Bronchial epithelial cell (primary cell): Measurements from ENCODE around the gene CEACAM21. TPM values are rescaled to one million over a fixed set of nuclear protein-coding genes. Genes with fewer than 3 reads are reported as not detected.

Source experiments
- DNase-seq: peaks from one replicate; pipeline ENCODE4 v3.0.0-alpha.2; 2010; ENCODE audit warnings: low read depth
- FAIRE-seq: peaks from 2 replicates; lab custom pipeline; 2011; peaks lifted over from hg19 to GRCh38; lab: Jason Lieb, UNC
- H3K27me3 ChIP-seq: 2 replicates; pipeline ENCODE4 v1.5.1; 2011; ENCODE audit warnings: low read length; ENCODE audit not compliant: control insufficient read depth, insufficient read depth
- H3K36me3 ChIP-seq: 2 replicates; pipeline ENCODE4 v1.5.1; 2011; ENCODE audit warnings: low read length; ENCODE audit not compliant: control insufficient read depth, insufficient read depth
- H3K4me3 ChIP-seq: 2 replicates; pipeline ENCODE4 v1.5.1; 2011; ENCODE audit warnings: mild to moderate bottlenecking, low read depth, low read length, control low read depth
- CTCF ChIP-seq: IDR thresholded peaks from 2 replicates; pipeline ENCODE4 v1.5.1; 2011; ENCODE audit warnings: mild to moderate bottlenecking, moderate library complexity, low read length, control low read depth, inconsistent platforms; ENCODE audit not compliant: insufficient read depth, severe bottlenecking
- total RNA-seq: library from RNA; depleted of rRNA; stranded (reverse); fragments of >200 nt; gene quantifications from 2 replicates; pipeline ENCODE4 v1.2.1, GENCODE V29; 2014

Gene CEACAM21
- total RNA-seq, 1 donor from 2014 or later: not detected

- TF ChIP-seq CTCF: peak; percentile 9
- Histone ChIP-seq H3K4me3 (no peak overlapping the region), H3K27me3 (no peaks in the 10 kb centered on the region), H3K36me3 (no peaks in the 10 kb centered on the region)
- DNase-seq (peak; percentile 20), FAIRE-seq (peak; percentile 62)
These were observed 41.0 kb downstream of the CEACAM21 start for GRCh38 chr19:41616792-41617621.

- Histone ChIP-seq H3K4me3 (no peak overlapping the region), H3K36me3 (no peaks in the 10 kb centered on the region), H3K27me3 (no peaks in the 10 kb centered on the region)
- TF ChIP-seq CTCF: no peak
- DNase-seq (no peak), FAIRE-seq (no peak)
These were observed 42.2 kb downstream of the CEACAM21 start for GRCh38 chr19:41617941-41618730.

GRCh38 chr19:41619018-41619556 is 43.1 kb downstream of the CEACAM21 start:
- Histone ChIP-seq H3K4me3 (no peak overlapping the region), H3K27me3 (no peaks in the 10 kb centered on the region), H3K36me3 (no peaks in the 10 kb centered on the region)
- no peak for DNase-seq
- FAIRE-seq: no peak
- TF ChIP-seq CTCF: no peak

- Histone ChIP-seq H3K27me3 (no peaks in the 10 kb centered on the region), H3K36me3 (no peaks in the 10 kb centered on the region)
- no peak for FAIRE-seq
These were observed 44.2 kb downstream of the CEACAM21 start for GRCh38 chr19:41620171-41620570.

GRCh38 chr19:41621226-41621625 is 45.3 kb downstream of the CEACAM21 start:
- Histone ChIP-seq H3K36me3 (no peaks in the 10 kb centered on the region), H3K27me3 (no peaks in the 10 kb centered on the region), H3K4me3 (no peak overlapping the region)
- DNase-seq (no peak), FAIRE-seq (no peak)
- no peak for TF ChIP-seq CTCF

More at GRCh38 chr19:41620171-41620570, 44.2 kb downstream of the CEACAM21 start:
- no peak for DNase-seq
- TF ChIP-seq CTCF: no peak
- H3K4me3 ChIP-seq: no peak overlapping the region
